Measurements from ENCODE around the gene DUSP28.

GRCh38 chr2:240530181-240530580, 30.0 kb upstream of the DUSP28 start:
- no peak for TF ChIP-seq EP300 (IDR thresholded peaks at IDR 0.05)
- no peak for TF ChIP-seq CTCF (IDR thresholded peaks at IDR 0.05)

All from ovary (tissue), 3 donors.